Measurements from ENCODE around the gene AFF3. TPM values are rescaled to one million over a fixed set of nuclear protein-coding genes. Genes with fewer than 3 reads are reported as not detected.

AFF3 gene
- total and polyA plus RNA-seq, 10 donors = 6.0 to 92.2 (median 64.0) TPM

DNA sequence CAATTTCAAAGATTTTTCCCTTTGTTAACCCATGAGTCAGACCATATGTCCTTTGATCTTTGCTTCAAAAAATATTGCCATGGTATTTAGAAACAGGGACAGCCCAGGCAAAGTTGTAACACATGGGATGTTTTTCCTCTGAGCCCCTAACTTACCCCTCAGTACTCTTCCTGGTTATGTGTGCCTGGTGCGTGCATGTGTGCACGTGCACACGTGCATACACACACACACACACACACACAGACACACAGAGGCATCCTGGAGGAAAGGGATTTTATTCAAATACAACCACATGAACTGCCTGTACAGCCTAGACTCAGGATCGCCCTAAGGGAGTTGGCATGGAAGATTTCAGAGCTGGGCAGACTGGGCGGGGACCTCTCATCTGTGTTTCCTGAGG lies 5.1 kb downstream of the AFF3 start:
- intact Hi-C loops (cut with DNase I; ENCODE audit: low total_unique reads) = no loop called here
- 72 to 87% (median 82%) methylated on average over 5 of the region's 5 CpGs for WGBS, 5 donors
- H3K4me3 ChIP-seq = peak overlapping the region in 1 of 8 donors; percentile 80

GRCh38 chr2:100136310-100136709 lies 6.1 kb downstream of the AFF3 start:
- TF ChIP-seq POLR2A (IDR thresholded peaks at IDR 0.05) (no peak), CTCF (IDR thresholded peaks at IDR 0.05 in 8 of 11, conservative IDR thresholded peaks at IDR 0.05 in 3 of 11) (no peak), POLR2AphosphoS5 (IDR thresholded peaks at IDR 0.05) (no peak)
- Histone ChIP-seq H3K36me3 (peaks cover 0 to 5% (median 0%) of the 10 kb centered on the region in 6 donors), H3K27me3 (replicated peaks in 1 of 7) (no peaks in the 10 kb centered on the region), H3K4me3 (no peak overlapping the region), H3K27ac (peak overlapping the region in 1 of 8 donors; percentile 52), H3K9me3 (no peaks in the 10 kb centered on the region), H3K4me1 (peaks cover 0 to 82% (median 23%) of the 10 kb centered on the region in 6 donors)
- DNase-seq = no peak
- 60 to 66% (median 60%) methylated on average over 4 of the region's 4 CpGs for WGBS, 5 donors
- intact Hi-C loops (cut with DNase I; ENCODE audit: low total_unique reads) = no loop called here

More for the DNA sequence above, 5.1 kb downstream of the AFF3 start:
- H3K9me3 ChIP-seq = no peaks in the 10 kb centered on the region
- TF ChIP-seq POLR2A (IDR thresholded peaks at IDR 0.05) = no peak
- TF ChIP-seq POLR2AphosphoS5 (IDR thresholded peaks at IDR 0.05) = no peak
- TF ChIP-seq CTCF (IDR thresholded peaks at IDR 0.05 in 8 of 11, conservative IDR thresholded peaks at IDR 0.05 in 3 of 11) = no peak
- H3K36me3 ChIP-seq = peaks cover 0 to 5% (median 0%) of the 10 kb centered on the region in 6 donors
- no peak for DNase-seq
- peaks cover 0 to 73% (median 23%) of the 10 kb centered on the region in 6 donors for H3K4me1 ChIP-seq
- no peaks in the 10 kb centered on the region for H3K27me3 ChIP-seq (replicated peaks in 1 of 7)
- H3K27ac ChIP-seq = peak overlapping the region in 1 of 8 donors; percentile 45

DNA sequence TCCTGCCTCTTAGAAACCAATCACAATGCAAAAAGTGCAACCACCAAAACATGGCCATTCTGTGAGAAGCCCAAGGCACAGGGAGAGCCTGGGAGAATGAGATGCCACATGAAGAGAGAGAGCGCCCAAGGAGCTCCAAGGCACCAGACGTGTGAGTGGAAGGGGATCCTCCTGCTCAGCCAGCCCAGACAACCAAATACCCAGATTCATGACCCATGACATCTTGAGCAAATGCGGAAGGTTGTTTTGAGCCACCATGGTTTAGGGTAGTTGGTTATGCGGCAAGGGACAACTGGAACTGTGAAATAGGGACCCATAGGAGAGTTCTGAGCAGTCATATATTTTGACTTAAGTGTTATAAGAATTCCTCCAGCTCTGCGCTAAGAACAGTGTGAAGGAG lies 7.0 kb downstream of the AFF3 start:
- 81 to 91% (median 83%) methylated on average over 5 of the region's 5 CpGs for WGBS, 5 donors
- TF ChIP-seq POLR2A (IDR thresholded peaks at IDR 0.05) (no peak), POLR2AphosphoS5 (IDR thresholded peaks at IDR 0.05) (no peak), CTCF (IDR thresholded peaks at IDR 0.05 in 8 of 11, conservative IDR thresholded peaks at IDR 0.05 in 3 of 11) (no peak)

GRCh38 chr2:100130595-100131391 lies 11.6 kb downstream of the AFF3 start:
- intact Hi-C loops (cut with DNase I; ENCODE audit: low total_unique reads) = no loop called here
- Histone ChIP-seq H3K27me3 (replicated peaks in 1 of 7) (no peaks in the 10 kb centered on the region), H3K4me1 (peaks cover 0 to 49% (median 2%) of the 10 kb centered on the region in 6 donors), H3K27ac (no peak overlapping the region), H3K9me3 (no peaks in the 10 kb centered on the region), H3K36me3 (peaks cover 0 to 38% (median 0%) of the 10 kb centered on the region in 6 donors), H3K4me3 (no peak overlapping the region)
- 72 to 76% (median 74%) methylated on average over 5 of the region's 5 CpGs for WGBS, 5 donors
- no peak for TF ChIP-seq POLR2A (IDR thresholded peaks at IDR 0.05)
- TF ChIP-seq CTCF (IDR thresholded peaks at IDR 0.05 in 8 of 11, conservative IDR thresholded peaks at IDR 0.05 in 3 of 11) = no peak
- no peak for TF ChIP-seq POLR2AphosphoS5 (IDR thresholded peaks at IDR 0.05)
- no peak for DNase-seq

More for the DNA sequence above, 7.0 kb downstream of the AFF3 start:
- Histone ChIP-seq H3K4me1 (peaks cover 0 to 88% (median 23%) of the 10 kb centered on the region in 6 donors), H3K9me3 (no peaks in the 10 kb centered on the region), H3K27me3 (replicated peaks in 1 of 7) (no peaks in the 10 kb centered on the region), H3K27ac (peak overlapping the region in 1 of 8 donors; percentile 52), H3K36me3 (peaks cover 0 to 5% (median 0%) of the 10 kb centered on the region in 6 donors), H3K4me3 (no peak overlapping the region)
- intact Hi-C loops (cut with DNase I; ENCODE audit: low total_unique reads) = no loop called here
- no peak for DNase-seq

Data from spleen (tissue), 11 donors.